ENCODE results near the gene PPFIBP1.
"Not testable (repeated sequence)": the region's sequence is repeated elsewhere in the genome, so short reads cannot be mapped to it uniquely, and the experiment has no call there.

The PPFIBP1 gene

DNA sequence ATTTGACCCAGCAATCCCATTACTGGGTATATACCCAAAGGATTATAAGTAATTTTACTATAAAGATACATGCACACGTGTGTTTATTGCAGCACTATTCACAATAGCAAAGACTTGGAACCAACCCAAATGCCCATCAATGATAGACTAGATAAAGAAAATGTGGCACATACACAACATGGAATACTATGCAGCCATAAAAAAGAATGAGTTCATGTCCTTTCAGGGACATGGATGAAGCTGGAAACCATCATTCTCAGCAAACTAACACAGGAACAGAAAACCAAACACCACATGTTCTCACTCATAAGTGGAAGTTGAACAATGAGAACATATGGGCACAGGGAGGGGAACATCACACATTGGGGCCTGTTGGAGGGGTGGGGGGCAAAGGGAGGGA, 20.9 kb downstream of the PPFIBP1 start:
- not testable (repeated sequence) for DNase-seq

DNA sequence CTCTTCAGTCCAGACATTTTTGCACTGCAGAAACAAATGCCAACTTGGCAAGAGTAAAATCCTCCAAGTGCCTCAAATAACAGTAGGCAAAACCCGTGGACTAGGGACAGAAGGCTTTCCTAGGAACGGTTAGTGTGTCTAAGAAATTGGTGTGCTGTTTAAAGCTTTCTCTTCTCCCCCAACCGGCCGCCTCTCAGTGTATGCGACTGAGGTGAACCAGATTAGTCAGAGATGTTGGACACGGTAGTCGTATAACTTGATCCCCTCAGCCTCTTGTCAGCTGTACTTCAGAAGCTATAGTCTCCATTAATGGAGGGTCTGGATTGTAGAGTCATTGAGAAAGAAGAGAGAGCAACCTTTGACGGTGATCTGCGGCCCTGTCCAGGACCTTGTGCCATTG, 21.7 kb downstream of the PPFIBP1 start:
- no peak for DNase-seq

DNA sequence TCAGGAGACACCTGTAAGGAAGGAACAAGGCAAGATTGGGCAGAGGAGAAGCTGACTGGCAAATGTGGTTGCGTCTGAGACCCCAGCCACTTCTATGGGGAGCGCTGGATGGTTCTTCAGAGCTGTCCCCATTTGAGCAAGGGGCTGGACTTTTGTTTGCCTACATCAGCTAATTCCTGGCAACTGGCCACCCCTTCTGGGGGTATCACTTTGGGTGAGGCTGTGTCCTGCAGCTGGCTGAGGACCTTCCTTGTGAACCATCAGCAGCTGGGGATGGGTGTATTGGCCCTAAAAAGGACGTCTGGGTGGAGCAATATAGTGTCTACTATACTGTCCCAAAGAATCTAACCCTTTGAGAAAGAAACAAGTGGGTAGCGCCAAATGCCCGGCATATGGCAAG, 23.6 kb downstream of the PPFIBP1 start:
- DNase-seq: no peak

DNA sequence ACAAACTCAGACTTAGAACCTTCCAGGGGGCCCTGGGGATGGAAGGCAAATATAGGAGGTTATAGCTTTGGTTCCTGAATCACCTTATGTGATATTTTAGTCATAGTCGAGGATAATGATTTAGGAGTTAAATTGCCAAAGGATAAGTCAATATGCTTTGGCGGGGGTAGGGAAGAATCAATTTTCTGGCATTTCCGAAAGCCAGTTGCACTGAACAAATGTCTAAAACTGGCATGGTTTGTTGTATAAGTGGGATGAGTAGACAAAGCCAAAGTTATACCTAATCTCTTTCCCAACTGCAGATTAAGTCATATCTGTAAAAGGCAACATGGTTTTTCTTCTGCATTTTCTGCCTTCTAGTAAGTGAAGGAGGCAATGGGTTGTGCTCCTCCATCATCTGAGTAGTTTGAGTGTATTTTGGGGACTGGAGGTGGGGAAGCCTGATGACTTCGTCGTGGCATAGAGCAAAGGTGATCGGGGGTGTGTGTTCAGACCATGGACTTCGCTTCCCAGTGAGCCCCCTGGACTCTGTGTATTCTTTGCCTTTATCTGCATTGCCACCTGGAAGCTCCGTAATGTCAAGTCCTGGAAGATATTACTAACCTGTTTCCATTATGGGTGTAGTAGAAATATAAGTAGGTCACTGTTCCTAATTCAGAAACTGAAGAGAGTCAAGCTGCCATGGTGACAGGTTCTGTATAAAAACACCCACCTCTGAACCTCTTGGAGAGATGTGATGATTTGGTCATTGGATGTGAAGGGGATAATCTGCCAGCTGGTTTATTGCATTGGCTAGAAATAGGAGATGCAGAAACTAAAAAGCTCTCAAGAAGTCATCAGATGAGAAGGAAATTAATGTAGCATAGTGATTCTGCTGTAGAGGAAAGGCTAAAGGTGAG, 24.5 kb downstream of the PPFIBP1 start:
- DNase-seq: no peak

DNA sequence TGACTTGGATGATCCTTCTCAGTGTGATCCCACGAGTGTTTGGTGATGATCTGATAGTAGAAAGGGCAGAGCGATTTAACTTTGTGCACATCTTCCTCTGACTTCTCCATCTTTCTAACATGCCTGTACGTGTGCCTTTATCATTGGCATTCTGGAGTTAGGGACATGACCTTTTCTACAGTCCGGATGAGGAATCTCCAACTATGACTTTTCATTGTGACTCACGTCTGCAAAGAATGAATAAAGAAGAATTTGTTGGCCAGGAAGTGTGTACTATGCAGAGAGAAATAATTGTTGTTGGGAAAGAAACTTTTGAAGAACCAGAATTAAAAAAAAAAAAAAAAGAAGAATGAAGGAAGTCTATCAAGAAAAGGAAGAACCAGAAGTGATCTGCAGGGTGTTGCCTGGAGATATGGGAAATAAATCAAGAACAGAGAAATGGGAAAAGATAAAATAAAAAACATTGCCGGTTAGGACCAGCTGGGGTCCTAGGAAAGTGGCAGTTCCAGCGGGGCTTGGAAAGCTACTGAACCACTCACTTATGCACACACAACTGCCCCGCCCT, 25.3 kb downstream of the PPFIBP1 start:
- no peak for DNase-seq

DNA sequence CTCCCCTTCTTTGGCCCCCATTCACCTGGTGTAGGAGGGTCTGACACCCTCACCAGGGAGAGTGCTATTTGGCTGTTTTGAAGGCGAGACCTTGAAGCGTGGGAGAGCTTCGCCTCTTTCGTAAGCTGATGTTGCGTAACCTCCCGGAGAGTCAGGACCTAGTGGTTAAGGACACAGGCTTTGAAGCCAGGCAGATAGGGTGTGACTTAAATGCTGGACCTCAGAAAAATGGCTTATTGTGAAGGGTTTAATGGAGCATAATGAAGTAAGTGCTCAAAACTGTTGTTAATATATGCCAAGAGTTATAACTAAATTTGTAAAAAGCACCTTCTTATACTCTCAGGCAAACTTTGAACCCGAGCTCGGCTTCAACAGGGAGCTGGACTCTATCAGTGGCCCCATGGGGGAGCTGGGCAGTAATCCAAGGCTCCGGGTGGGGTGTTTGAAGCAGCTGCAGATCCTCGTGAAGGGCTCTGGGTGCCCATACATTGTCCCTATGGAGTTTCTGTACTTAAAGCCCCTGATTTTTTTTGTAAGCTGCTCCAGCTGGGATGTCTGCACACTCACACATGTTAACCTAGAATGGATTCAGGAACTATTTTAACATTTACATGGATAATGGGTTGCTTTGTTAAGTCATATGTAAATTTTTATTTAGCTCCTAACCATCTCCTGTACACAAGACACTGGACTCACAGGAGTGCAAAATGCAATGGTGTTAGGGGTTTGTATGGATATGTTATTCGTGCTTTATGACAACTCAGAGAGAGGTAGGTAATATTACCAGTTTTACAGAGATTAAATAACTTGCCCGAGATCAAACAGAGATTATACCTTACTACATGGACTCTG, 26.0 kb downstream of the PPFIBP1 start:
- DNase-seq: peak in 1 of 2 donors; percentile 24

DNA sequence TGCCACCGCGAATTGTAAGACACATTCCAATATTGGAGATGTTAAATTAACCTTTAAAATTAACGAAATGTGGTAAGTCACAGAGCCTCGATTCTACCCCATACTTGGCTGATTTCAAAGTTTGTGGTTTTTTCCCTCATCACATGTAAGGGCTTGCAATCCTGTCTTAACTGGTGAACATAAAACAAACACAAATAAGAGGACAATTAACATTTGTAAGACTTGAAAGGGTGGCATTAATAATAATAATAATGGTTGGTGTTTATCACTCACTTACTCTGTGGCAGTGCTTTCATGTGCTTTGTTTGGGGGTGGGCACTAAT, 26.6 kb downstream of the PPFIBP1 start:
- no peak for DNase-seq

DNA sequence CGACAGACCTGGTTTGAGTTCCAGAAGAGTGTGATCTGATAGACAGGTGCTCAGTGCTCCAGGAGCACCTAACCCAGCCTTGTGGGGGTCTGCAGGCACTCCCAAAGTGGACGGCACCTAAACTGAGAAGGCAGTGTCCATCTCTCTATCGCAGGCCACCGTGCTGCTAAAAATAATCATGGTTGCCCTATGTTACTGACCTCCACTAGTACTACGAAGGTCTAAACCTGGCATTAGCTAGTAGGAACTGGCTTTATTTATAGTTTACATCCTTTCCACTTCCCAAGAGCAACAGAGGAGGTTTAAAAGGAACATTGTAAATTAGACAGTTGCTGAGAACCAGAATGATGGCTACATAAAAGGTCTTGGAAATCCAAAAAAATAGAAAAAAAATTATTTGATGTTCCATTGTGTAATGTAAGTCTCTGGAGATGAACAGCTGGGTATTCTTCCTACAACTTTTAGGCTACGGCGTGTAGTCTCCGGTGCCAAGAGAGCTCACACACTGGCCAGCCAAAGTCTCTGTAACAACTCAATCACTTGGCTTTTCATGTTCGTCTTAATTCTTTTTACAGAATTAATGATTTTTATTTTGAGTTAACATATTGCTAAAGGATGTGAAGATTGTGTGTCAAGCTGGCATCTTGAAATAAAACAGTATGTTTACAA, 27.3 kb downstream of the PPFIBP1 start:
- DNase-seq: no peak

DNA sequence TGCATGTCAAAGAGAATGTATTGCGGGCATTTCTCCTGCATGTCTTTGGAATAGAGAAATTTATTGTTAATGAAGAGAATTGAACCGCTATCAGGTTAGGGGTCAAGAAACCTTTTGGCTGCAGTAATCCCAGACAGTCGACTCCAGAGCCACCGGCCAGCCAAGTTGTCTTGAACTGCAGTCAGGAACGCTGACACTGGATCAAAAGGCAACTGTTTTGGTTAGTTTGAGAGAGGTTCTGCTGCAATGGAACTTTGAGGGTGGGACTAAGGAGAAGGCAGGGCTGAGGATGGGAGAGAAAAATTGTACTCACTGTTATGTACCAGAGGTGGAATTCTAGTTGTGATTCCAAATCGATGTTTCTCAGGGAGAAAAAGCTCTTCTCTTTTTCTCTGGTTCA, 28.2 kb downstream of the PPFIBP1 start:
- no peak for DNase-seq

DNA sequence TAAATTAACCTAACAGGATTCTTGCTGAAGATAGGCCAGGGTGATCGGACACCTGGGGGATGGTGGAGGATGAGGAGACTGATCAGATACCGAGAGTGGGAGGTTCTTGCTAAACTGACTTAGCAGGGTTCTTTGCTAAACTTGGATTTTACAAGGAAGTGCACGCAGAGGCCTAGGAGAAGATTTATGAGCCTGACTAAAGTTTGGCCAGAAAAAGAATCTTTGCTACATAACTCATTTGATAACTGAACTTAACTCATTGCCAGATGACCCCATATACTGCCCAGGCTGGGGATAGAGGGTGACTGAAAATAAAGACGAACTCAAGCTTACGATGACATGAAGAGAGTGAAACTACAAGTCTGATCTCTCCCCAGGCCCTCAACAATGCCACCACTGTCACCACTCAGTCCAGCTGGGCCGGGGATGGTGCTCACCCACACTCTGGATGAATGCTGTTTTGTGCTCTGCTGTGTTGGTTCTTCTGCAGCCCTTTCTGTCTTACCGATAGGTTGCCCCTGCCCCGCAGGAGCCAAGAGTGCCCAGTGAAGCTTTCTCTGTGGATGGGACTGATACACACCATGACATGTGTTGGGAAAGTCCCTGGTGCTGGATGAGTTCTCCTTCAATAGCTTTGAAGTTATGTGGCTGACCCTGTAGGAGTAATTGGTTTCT, 29.0 kb downstream of the PPFIBP1 start:
- DNase-seq: peak; percentile 84 to 94

DNA sequence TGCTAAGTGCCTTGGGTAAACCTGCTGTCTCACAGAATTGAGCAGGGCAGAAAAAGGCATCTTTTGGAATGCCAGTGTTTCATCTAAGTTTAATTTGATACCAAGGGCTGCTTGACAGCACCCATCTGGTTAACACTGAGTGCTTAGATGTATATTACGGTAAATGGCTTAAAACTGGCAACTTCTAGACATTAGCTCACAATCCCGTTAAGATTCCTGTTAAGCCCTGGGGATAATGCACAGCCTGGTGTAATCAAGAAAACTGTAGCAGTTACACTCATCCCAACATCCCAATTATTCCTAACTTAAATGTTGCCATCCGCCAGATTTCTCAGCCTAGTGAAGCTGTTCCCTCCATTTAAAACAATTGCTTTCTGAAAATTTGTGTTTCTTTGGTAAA, 29.9 kb downstream of the PPFIBP1 start:
- no peak for DNase-seq

DNA sequence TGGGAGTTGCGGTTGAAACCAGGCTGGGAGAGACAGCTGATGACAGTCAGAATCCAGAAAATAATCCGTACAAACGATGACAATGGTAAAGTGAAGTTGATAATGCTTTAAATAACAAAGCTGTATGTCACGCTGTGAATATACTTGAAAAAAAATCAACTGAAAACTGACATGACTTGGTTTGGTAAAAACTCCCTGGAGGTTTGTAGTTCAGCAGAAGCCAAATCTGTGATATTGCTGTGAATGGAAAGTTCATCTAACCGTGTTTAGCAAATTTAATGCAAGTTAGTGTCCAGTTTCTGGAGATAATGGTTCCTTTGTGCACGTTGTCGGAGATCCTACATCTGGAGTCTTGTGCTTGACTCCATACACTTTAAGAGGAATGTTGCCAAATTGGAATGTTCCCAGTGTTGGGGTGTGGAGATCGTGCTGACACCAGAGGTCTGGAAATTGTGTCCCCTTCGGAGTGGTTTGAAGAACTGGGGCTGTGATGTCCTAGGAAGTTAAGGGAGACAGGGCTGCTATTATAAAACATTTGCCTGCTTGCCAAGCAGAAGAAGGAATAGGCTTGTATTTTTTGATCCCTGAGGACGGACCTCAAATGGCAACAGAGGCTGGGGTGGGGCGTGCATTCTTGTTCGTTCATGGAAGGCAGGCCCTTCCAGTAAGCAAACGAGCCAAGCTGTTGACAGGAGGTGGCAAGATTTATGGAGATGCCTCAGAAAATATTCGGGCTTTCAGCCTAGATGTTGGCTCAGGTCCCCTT, 30.6 kb downstream of the PPFIBP1 start:
- peak; percentile 62 to 81 for DNase-seq

DNA sequence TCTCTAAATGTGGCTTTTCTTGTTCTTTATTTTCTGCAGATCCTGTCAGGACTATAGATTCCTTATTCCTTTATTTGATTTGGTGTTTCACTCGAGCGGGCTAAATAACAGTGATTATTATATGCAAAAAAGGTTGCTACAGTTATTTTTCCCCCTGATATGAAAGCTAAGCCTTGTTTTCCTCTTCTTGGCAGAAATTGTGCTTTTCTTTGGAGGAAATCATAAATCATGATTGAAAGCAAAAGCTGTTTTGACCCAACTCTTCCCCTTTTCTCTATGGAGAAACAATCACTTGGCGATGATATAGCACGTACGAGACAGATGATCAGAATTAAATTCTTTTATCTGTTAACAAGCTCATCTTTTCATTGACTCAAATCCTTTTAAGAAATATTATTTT, 31.4 kb downstream of the PPFIBP1 start:
- DNase-seq: no peak

DNA sequence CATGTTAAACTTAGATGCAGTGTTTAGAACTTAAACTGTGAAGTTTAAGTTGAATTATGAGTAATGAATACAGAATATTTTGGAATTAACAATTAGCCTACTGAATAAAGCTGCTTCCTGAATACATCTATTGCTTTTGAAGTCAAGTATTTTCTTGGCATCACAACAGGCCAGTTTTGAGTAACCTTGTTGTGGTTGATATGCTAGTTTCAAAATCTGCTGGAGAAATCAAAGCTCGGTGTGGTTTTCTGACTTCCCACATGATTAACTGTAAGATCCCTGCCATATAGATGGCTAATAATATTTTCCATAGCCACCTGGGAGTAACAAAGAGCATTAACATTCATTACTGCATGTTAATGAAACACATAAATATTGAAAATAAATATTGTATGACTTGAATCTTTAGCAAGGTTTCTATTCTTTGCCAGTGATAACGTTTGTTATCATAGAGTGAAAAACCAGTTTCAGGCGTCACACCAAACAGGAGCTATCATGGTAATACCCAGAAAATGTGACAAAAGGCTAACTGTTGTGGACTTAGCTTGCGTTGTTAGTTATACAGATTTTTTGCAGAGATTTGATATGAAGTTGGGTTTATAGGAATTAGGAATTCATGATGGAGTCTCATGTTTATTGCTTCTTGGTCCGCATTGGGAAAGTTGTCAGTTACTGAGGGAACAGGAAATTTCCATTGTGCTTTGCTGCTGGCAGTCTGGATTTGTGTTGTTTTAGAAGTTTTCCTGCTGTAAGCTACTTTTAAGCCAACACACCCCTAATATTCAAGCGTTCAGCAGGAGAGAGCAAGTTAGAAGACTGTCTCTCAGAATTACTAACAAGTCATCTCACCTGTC, 32.1 kb downstream of the PPFIBP1 start:
- peak in 1 of 2 donors; percentile 39 for DNase-seq

DNA sequence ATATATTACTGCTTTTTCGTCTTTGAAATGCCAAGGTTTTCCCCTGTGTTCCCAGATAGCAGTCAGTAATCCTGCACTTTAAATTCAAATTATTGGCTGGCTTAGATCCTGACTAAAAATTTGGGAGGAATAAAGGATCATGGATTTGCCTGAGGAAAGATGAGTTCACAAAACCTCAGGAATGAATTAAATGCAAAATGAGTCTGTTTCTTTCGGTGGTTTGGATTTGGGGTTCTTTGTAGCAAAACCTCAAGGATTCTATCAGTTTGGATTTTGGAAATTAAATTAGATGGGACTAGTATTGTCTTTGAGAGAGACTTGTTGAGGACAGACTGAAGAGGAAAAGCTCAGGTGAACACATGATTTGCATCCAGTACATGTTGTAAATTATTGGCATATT, 36.1 kb downstream of the PPFIBP1 start:
- no peak for DNase-seq

DNA sequence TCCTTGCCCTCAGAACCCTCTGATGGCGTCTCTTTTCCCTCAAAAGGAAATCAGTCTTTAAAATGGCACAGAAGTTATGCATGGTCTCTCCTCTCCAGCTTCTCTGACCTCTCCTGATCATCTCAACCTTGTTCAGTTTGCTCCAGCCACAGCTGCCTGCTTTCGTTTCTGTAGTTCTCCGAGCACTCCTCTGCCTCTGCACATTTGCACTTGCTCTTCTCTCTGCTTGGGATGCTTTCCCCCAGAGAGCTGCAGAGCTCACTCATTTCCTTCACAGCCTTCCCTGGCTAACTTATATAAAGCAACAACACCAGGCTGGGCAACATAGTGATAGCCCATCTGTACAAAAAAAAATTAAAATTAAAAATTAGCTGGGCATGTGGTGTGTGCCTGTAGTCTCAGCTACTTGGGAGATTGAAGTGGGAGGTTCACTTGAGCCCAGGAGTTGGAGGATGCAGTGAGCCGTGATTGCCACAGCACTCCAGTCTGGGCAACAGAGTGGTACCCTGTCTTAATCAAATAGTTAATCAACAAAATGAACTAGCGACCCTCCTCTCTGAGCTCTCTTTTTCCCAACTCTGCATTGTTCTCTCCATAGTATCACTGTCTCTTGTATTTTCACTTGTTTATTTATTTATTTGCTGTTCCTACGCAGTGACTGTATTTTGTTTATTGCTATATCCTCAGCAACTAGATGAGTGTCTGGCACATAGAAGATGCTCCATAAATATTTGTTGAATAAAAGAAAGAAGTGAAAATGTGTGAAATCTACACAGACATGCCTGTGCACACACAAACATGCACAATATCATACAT, 37.7 kb downstream of the PPFIBP1 start:
- DNase-seq: peak; percentile 26 to 50

DNA sequence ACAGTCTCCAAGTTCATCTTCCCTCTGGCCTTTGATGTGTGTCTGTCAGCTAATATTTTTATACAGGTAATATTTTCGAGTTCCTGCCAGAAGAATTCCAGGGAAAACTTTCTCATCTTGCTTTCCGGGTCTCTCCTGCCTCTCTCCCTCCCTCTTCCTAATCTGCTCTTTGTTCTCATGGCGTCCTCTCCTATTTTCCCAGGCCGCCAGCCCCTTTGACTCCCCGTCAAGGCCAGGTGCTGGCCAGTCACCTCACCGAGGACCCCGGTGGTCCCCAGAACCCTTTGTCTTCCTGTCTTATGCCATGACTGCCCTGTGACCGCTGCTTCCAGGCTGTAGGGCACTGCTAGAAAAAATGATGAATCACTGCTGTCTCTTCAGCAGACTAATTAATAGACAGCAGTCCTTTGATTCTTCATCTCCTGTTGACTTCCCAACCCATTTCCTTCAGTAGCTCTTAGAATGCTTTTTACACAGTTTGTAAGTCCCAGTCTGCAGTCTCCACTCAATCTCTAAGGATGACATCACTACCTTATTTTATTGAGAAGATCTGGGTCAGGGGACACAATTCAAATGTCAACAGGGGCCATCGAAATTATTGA, 40.7 kb downstream of the PPFIBP1 start:
- no peak for DNase-seq

DNA sequence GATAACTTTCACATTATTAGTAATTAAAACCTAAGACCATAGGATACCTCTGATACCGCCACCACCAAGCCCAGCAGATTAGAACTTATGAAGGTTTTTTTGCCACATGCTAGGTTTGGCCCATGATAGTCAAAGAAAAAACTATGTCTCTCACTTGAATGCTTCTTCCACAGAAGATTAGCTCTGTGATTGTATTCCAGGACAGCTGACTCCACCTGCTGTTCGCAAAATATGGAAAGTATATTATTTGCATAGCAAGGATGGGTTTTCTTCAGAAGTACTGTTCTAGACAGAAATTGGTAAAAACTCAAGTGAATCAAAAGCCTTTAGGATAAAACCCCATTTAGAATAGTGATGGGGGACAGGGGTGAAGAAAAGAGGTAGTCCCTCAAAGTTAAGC, 42.2 kb downstream of the PPFIBP1 start:
- no peak for DNase-seq

DNA sequence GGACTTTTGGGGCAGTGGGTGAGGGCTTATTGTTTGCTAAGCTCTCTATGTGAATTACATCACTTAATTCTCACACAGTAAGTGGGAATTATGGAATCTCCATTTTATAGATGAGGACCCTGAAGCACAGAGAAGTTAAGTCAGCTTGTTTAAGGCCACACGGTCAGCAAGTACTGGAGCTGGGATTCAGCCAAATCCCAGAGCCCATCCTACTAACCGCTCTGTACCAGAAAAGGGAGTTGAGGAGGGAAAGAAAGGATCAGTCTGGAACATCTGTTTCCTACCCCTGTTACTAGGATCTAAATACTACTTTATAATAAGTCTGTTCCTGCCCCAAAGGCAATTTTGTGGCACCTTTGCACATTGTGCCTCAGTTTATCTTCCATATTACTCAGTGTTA, 42.6 kb downstream of the PPFIBP1 start:
- no peak for DNase-seq

All from hippocampal formation (tissue), 2 donors.